AG08396 (cell line): Measurements from ENCODE around the gene GRHPR.

ENCODE experiments used
- DNase-seq: peaks from one replicate; pipeline ENCODE4 v3.0.0; 2012; ENCODE audit warnings: low spot score, mixed read lengths

GRHPR gene

DNA sequence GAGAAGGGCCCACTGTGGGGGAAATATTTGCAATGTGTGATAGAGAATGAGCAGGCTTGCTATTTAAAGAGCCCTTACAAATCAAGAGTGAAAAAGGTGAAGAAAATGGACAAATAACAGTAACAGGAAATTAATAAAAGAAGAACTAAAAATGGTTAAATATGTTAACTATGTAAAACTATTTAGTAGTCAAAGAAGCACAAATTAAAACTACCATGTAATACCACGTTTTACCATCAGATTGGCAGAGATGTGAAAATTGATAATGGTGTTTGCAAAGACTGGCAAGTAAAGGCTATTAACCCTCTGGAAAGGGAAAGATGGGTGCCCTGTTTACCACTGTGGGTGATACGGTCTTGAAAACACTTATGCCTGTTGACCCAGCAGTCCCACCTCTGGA is 23.2 kb upstream of the GRHPR start:
- no peak for DNase-seq

DNA sequence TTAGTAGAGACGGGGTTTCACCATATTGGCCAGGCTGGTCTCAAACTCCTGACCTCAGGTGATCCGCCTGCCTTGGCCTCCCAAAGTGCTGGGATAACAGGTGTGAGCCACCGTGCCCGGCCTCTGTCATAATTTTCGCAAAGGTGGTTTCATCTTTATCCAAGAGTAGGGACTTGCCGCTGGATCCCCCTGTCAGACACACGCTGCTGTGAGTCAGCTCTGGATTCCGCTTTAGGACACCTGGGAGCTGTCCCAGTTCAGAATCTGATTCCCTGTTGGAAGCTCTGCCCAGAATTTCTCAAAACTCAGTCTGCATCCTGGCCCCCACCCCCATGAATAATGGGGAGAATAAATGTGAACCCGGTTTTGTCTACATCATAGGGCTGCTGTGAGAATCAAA is 17.9 kb upstream of the GRHPR start:
- DNase-seq = no peak

DNA sequence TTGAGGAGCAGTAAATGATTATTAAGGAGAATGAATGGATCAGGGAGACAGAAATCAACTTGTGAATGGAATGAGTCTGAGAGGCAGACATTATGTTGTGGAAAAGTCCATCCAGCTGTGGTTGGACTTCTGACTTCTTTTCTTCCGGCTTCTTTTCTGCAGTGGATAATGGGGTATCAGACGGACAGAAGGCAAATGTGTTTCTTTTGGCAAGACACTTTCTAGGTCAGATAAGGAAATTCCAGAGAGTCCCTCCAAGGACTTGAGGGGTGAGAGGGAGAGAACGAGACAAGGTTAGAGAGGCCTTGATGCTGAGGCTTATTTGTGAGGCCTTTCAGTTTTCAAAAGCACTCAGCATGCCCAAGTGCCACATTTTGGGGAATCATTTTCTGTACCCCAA is 17.1 kb upstream of the GRHPR start:
- DNase-seq = no peak

DNA sequence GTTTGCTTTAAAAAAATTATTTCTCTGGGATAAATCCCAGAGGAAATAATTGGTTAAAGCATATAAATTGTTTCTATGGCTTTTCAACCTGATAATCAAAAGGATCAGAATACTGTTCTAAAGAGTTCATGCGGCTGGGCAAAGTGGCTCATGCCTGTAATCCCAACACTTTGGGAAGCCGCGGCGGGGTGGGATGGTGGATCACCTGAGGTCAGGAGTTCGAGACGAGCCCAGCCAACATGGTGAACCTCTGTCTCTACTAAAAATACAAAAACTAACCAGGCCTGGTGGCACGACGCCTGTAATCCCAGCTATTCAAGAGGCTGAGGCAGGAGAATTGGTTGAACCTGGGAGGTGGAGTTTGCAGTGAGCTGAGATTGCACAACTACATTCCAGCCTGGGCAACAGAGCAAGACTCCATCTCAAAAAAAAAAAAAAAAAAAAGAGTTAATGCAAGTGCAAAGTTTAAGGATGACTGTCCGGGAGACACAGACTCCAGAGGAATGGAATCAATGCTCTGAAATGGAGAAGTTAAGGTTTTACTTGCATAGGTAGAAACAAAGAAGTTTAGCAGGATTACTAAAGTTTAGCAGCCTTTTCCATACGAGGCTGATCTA is 16.6 kb upstream of the GRHPR start:
- no peak for DNase-seq

DNA sequence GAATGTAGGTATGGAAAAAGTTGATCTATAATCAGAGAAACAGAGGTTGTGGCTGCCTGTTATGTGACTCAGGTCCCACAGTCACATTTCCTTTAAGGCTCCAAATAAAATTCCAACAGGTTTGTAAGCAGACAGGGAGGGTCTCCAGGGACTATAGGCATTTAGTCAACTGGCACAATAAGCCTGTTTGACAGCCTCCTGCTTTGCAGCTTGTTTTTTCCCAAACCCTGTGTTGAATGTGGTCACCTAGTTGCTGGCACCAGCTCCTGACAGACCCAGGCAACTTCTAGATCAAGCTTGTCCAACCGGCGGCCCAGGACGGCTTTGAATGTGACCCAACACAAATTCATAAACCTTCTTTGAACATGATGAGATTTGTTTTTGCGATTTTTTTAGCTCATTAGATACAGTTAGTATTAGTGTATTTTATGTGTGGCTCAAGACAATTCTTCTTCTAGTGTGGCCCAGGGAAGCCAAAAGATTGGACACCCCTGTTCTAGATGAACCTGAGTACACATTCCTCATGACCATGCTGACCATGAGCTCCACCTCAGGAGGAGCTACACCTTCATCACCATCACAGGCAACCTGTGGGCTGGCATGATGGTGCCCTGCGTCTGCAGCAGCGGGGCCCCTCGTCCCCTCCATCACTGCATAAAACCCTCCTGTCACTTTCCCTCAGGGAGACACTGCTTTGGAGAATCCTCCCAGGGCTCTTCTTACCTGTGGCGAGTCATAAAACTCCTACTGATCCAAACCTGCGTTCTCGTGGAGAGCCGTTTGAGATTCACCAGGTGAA is 15.7 kb upstream of the GRHPR start:
- no peak for DNase-seq

DNA sequence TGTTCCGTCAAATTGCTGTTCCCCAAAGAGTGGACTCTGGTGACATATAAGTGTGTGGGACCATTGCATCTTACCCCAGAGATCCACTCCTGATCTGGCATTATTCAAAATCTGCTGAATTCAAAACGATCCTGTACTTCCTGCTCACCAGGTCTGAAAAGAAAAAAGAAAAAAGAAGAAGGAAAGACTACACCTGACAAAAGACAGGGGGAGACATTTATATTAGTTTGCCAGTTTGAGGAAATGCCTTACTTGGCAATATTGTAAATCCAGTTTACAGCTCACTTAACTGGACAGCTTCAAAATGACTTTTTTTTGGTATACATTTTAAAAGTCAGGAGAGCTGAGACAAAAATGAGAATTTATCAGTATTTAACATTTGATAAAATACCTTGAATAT is 15.0 kb upstream of the GRHPR start:
- DNase-seq = no peak

DNA sequence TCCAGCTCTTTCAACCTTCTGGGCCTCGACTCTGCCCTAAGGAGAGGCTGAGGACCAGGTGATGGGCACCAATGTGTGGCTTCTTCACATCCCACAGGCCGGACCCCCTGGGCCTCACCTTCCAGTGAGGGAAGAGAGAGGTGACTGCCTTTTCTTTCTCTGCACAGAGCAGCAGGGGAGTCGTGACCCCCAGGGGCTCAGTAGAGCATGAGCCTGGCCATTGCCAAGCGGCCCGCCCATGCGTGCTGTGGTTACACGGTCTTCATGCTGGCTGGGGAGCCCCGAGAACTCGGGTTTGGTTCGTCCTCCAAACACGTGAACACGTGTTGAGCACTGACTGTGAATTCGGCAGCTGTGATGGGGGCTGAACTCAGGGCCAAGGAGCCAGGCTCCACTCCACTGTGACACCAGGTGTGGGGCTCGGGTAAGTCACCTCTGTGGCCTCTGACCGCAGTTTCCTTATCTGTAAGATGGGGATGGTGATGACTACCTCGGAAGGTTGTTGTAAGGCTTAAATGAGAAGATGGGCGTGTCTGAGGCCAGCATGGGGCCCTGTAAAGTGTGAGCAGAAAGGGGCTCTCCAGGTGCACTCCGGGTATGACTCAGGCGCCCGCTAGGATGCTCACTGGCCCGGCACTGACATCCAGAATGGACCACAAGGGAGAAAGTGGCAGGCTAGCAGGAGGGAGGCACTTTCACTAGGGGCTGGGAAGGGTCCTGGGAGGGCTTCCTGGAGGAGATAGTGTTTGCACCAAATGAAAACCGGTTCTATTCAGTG is 13.4 kb upstream of the GRHPR start:
- no peak for DNase-seq

DNA sequence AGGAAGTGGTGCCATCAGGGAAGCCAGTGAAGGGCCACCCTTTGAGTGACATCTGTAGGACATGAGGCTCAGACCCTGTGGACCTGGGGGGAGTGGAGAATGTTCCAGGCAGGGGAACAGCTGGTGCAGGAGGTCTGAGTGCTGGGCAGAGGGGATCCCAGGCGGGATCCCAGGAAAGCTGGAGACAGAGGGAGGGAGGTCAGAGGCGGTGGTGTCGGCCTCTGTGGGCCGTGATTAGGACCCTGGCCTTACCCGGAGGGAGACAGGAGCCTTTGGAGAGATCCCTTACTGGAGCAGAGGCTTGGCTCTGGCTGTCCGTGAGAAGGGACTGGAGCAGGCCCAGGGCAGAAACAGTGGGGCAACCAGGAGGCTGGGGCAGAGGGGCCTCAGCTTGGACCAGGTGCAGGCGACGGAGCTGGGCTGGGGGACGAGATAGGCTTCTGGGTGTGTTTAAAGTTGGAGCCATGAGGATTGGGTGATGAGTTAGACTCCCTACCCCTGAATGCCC is 12.1 kb upstream of the GRHPR start:
- DNase-seq = no peak

DNA sequence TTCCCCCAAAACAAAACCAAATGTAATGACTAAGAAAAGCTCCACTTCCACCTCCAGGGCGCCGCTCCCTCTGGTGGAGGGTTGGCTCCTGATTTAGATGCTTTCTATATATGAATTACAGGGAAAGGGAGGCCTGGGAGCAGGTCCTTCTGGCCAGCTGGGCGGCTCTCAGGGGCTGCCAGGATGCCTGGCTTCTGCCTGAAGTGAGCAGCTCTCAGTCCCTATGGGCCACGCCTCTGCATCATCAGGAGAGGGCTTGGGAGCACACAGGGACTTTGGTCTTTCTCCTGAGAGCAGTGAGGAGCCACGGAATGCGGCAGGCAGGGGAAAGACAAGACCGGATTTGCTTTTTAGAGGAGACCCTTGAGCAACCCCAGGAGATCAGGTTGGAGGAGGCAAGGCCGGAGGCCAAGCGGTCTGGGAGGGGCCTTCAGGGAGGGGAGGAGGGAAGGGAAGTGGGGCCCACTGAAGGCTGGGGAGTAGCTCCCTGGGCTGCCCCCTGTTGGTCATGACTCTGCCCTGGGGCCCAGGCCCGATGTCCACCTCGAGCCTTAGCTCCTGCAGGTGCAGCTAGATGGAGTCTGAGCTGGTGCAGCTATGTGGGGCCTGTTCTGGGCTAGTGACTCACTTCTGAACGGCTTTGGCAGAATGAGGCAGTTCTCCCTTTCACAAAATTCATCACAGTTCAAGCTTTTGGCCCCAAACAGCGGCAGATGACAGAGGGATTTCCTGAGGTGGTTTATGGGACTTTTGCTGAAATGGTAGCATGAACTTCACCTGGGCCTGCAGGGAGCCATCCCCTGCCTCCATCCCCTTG is 11.3 kb upstream of the GRHPR start:
- no peak for DNase-seq

DNA sequence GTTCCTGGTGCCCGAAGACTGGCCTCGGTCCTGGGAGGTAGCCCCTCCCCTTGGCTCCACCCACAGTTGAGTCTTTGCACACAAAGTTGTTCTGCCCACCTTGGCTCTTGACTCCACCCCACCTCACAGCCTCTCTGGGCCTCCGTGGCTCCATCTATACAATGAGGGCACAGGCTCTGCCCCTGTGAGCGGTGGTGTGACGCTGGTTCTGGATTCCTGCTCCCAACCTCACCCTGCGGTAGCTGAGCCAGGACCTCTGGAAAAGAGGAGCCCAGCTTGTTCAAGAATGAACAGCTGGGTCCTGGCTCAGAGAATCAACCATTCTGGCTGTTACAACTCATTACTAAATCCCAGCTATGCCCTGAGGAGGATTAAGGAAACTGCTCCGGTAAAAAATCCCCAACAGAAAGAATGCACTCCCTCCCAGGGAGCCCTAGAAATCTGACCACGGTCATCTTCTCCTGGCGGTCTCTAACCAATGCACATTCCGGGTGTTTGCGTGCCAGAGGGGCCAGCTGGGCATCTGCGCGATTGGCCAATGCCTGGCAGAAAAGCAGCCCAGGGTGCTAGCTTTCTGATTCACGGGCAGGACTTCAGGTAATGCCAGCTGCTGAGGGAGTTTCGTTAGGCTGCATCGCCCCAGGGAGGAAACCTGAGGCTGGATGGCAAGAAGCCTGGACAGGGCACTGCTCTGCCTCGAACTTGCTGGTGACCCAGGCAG is 9.9 kb upstream of the GRHPR start:
- peak; percentile 64 for DNase-seq

DNA sequence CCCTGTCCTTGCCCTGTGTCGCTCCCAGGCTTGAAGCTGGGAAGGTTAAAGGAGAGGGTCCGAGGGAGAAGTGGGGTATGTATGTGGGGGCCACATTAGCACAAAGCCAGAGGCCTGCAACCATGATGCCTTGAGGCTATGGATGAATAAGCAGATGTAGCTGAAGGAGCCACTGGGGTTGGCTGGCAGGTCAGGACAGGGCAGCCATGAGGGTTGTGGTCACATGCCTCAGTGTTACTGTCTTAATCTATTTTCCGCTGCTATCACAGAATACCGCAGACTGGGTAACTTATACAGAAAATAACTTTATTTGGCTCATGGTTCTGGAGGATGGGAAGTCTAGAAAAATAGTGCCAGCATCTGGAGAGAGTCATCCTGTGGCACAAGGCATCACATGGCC is 9.2 kb upstream of the GRHPR start:
- DNase-seq = no peak

DNA sequence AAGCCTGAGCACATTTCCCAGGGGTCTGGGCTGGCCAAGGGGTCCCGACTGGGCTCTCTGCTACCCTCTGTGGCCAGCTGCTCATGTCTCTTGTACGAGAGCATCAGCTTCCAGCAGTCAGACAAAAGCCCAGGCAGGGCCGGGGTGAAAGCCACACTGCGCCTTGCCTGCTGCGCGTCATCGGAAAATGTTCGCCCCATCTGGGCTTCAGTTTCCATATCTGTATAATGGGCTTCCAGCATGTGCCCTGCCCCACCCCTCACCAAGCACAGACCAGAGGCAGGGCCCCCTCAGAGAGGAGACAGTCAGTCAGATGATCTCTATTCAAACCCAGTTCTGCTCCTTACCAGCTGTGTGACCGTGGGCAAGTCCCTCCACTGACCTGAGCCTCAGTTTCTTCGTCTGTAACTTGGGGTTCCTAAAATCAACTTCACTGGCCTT is 8.0 kb upstream of the GRHPR start:
- no peak for DNase-seq

DNA sequence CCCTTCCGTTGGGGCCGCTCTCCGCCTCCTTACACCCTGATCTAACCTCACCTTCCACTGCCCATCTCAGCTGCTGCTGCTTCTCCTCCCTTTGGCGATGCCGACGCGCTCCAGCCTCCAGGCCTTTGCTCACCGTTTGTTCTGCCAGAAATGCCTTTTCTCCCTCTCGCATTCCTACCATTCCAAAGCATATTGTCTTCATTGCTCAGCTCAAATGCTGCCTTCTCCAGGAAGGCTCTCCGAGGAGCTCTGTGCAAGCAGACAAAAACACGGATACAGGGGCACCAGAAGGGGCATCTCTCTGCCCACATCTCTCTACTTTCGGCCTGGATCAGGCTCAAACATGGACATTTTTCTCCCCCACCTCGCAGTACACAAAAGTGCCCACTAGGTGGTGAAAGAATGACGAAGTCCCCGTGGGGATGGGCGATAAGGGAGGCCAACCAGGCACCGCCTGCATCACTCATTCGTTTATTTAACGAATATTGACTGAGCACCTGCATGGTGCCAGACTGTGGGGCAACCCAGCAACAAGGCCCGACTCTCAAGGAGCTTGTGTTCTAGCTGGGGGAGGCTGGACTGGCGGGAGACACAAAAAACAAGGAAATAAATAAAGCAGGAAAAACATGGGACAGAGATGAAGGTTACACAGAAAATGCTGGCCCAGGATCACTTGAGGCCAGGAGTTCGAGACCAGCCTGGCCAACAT is 7.3 kb upstream of the GRHPR start:
- peak; percentile 78 for DNase-seq

DNA sequence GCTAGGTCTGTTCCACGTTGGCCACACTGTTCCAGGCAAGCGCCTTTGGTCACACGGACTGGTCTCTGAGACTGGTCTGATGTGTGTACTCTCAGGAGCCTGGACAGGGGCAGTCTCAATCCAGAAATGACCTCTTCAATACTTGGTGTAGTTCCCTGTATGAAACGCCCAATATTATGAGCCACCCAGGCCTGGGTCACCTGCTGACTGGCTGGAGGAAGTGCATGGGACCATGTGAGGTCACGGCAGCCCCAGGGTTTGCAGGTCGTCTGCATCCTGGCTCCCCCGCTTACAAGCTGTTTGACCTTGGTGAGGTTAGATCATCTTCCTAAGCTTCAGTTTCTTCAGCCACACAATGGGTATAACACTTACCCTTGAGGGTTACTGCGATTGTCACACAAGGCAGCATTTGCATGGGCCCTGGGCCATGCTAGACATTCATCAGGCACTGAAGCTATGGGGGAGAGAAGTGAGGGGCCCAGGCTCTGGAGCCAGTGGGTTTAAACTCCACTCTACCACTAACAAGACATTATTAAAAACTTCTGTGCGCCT is 5.2 kb upstream of the GRHPR start:
- no peak for DNase-seq

DNA sequence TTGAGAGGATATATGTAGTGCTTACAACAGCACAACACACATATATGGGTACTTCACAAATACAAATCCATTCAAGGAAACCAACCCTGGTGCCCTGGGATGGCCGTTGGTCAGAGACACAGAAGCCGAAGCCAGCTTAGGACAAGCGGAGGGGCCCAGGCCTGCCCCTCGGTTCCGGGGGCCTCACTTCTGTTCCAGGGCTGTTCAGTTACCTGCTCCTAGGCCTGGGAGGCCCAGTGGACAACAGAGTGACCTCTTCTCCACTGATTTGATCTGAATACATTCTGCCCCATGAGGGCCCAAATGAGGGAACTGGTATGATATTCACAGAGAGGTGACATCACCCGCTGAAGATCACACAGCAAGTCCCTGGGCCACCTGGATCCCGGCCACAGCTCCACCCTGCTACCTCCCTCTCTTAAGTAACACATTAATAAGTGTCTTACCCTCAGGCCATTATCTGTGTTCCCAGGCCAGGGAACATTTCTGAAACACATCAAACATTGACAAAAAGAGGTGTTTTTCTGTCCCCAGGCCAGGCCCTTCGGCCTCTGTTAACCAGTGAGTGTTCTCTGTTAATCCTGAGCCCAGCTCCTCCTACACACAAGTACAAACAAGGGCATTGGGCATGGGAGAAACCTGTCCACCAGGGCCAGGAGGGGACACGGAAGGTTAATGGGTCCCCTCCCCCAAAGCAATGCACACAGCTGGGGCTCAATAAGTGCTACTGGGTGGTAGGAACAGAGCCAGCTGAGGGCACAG is 4.5 kb upstream of the GRHPR start:
- DNase-seq = no peak

DNA sequence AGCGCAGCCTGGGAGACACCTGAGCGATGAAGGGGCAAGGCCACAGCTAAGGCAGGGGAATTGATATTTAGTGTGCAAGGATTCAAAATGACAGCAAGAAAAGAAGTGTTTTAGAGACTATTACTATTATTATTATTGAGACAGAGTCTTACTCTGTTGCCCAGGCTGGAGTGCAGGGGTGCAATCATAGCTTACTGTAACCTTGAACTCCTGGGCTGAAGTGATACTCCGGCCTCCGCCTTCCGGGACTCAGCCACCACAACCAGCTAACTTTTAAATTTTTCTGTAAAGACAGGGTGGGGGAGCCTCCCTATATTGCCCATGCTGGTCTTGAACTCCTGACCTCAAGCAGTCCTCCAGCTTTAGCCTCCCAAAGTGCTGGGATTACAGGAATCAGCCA is 3.3 kb upstream of the GRHPR start:
- DNase-seq = no peak

DNA sequence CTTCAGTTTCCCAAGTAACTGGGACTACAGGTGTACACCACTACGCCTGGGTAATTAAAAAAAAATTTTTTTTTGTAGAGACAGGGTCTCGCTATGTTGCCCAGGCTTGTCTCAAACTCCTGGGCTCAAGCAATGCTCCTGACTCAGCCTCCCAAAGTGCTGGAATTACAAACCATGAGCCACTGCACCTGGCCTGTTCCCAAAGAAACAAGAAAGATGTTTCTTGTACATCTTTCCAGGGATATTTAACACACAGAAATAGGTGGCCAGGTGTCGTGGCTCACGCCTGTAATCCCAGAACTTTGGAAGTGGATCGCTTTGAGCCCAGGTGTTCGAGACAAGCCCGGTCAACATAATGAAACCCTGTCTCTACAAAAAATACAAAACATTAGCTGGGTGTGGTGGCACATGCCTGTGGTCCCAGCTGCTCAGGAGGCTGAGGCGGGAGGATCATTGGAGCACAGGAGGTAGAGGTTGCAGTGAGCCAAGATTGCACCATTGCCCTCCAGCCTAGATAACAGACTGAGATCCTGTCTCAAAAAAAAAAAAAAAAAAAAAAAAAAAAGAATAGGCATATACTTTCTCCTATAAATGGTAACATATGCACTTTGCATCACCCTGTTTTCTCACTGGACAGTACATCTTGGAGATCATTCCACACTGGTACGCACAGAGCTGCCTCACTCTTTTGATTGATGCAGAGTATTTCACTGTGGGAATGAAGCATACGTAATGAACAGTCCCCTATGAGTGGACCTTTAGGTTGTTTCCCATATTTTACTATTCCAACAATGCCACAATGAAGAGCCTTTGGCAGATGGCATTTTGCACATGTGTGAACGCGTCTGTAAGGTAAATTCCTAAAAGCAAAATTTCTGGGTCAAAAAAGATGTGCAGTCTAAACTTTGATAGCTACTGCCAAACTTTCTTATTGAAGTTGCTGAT is 2.0 kb upstream of the GRHPR start:
- DNase-seq = no peak

DNA sequence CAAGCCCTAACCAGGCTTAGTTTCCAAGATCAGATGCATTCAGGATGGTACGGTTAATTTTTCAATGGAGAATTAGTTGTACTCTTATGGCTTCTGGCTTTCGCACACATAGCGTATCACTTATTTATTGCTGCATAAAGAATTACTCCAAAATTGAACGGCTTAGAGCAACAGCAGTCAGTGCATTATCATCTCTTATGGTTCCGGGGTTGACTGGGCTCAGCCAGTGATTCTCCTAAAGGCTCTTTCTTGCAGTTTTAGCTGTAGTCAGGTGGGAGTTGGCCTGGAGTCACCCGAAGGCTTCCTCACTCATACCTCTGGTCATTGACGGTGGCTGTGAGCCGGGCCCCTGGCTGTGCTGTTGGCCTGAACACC is 595 bp upstream of the GRHPR start:
- no peak for DNase-seq

DNA sequence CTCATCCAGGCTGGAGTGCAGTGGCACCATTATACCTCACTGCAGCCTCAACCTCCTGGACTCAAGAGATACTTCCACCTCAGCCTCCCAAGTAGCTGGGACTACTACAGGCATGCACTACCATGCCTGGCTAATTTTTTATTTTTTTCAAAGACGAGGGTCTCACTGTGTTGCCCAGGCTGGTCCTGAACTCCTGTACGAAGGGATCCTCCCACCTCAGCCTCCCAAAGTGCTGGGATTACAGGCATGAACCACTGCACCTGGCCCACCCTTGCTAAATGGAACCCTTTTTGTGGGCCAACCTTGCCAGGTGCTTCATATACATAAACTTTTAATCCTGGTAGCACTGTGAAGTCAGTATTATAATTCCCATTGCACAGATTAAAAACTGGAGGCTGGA is 1.0 kb downstream of the GRHPR start:
- DNase-seq = no peak
